Lung (tissue), 12 donors: ENCODE results near the gene PIM3. TPM values are rescaled to one million over a fixed set of nuclear protein-coding genes. Genes with fewer than 3 reads are reported as not detected.
"Not testable (repeated sequence)": the region's sequence is repeated elsewhere in the genome, so short reads cannot be mapped to it uniquely, and the experiment has no call there.

Experiments
- ATAC-seq: fragments of 200-7000 bp; cut with Tn5 transposase; one replicate; pipeline ENCODE4 v1.9.1; 2020; ENCODE audit warnings: moderate number of reproducible peaks; ENCODE audit not compliant: insufficient read depth, low FRiP score
- DNase-seq, 3 donors: peaks; one replicate each; pipeline ENCODE4 v3.0.0-alpha.2; 2013 to 2017
- H3K27ac ChIP-seq, 2 donors: one replicate each; pipeline ENCODE4 v1.5.1; 2013; ENCODE audit warnings: mild to moderate bottlenecking in 2 of 2, moderate library complexity in 2 of 2, control low read depth in 1 of 2, inconsistent platforms in 1 of 2, low read depth in 1 of 2, low read length in 1 of 2
- H3K27me3 ChIP-seq, 3 donors: one replicate each; pipeline ENCODE4 v1.5.1; 2013; ENCODE audit warnings: low read length in 2 of 3; ENCODE audit not compliant: control insufficient read depth in 3 of 3, insufficient read depth in 3 of 3
- H3K36me3 ChIP-seq, 4 donors: one replicate each; pipeline ENCODE4 v1.5.1; 2013; ENCODE audit warnings: low read length in 4 of 4, mild to moderate bottlenecking in 1 of 4, moderate library complexity in 1 of 4; ENCODE audit not compliant: control insufficient read depth in 4 of 4, insufficient read depth in 4 of 4
- H3K4me1 ChIP-seq, 5 donors: one replicate each; pipeline ENCODE4 v1.5.1; 2013; ENCODE audit warnings: low read length in 5 of 5, mild to moderate bottlenecking in 2 of 5, moderate library complexity in 1 of 5; ENCODE audit not compliant: control insufficient read depth in 5 of 5, insufficient read depth in 5 of 5
- H3K4me3 ChIP-seq: one replicate; pipeline ENCODE4 v1.5.1; 2013; ENCODE audit warnings: mild to moderate bottlenecking, control low read depth, moderate library complexity
- H3K9ac ChIP-seq, 2 donors: one replicate each; pipeline ENCODE4 v1.5.1; 2013; ENCODE audit warnings: low read length in 2 of 2, control low read depth in 1 of 2; ENCODE audit not compliant: insufficient read depth in 1 of 2
- H3K9me3 ChIP-seq, 4 donors: one replicate each; pipeline ENCODE4 v1.5.1; 2013; ENCODE audit warnings: low read length in 3 of 4, mild to moderate bottlenecking in 1 of 4, moderate library complexity in 1 of 4; ENCODE audit not compliant: control insufficient read depth in 4 of 4, insufficient read depth in 3 of 4
- WGBS, 2 donors: extraction: QIAGEN DNeasy Blood & Tissue Kit; methylation state at CpG; one replicate each; pipeline ENCODE4 v1.1.7; 2013; 5-methylcytosine and 5-hydroxymethylcytosine counted together
- polyA plus RNA-seq, 2 donors: library from polyadenylated mRNA; stranded (reverse); fragments of 200-250 nt; gene quantifications; one replicate each; pipeline ENCODE4 v1.2.1, GENCODE V29; 2013
- total RNA-seq, 2 donors: library from RNA; depleted of rRNA in 1 of 2; stranded (reverse); fragments of >200 nt in 1 of 2; gene quantifications; one replicate each; pipeline ENCODE4 v1.2.1, GENCODE V29; 2014 to 2021
- TF ChIP-seq, protein P1 (sequence below): IDR thresholded peaks from 2 replicates; pipeline ENCODE4 v1.5.1; 2012; ENCODE audit warnings: mild to moderate bottlenecking; ENCODE audit errors: control extremely low read depth, extremely low read depth
- donor health status: control.
- donor health status: control.
- donor health status: Bipolar disorder and iron deficiency.
- donor health status: healthy.
- donor health status: DM: yes; HTN: yes; CAD: no.

Gene PIM3
- total and polyA plus RNA-seq, 4 donors: 99.0 to 238 (median 132) TPM

DNA sequence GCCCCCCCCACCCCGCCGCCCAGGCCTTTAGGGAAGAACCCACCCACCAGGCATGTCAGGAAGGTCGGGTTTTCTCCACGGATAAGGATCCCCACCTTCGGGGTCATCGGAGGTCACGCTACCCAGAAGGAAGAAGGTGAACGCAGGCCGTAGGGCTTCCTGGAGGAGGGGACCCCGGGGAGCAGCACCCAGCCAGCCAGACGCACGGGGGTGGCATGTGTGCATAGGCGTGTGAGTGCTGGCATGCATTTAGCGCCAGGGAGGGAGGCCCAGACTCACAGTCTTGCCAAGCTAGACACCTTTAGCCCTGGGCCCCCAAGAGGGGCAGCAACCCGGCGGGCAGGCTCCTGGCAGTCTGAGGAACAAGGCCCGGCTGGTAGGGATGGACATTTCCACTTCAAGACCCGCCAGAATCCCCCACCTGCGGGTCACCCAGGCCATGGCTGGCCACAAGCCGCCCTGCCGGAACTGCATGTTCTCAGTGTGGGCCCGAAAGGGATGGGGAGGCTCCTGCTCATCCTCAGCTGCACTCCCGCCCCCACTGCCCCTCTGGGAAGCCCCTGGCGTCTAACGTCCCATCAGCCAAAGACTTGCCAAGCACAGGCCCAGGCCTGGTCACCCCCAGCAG lies 16.7 kb upstream of the PIM3 start:
- no peaks in the 10 kb centered on the region for H3K27me3 ChIP-seq
- H3K9me3 ChIP-seq: peaks cover 0 to 2% (median 0%) of the 10 kb centered on the region in 4 donors
- DNase-seq (no peak), ATAC-seq (no peak)
- 86 to 92% methylated on average over 25 of the region's 25 CpGs for WGBS, 2 donors
- peaks cover 0 to 29% (median 4%) of the 10 kb centered on the region in 5 donors for H3K4me1 ChIP-seq
- no peak overlapping the region for H3K9ac ChIP-seq
- no peaks in the 10 kb centered on the region for H3K36me3 ChIP-seq
- TF ChIP-seq, protein P1, sequence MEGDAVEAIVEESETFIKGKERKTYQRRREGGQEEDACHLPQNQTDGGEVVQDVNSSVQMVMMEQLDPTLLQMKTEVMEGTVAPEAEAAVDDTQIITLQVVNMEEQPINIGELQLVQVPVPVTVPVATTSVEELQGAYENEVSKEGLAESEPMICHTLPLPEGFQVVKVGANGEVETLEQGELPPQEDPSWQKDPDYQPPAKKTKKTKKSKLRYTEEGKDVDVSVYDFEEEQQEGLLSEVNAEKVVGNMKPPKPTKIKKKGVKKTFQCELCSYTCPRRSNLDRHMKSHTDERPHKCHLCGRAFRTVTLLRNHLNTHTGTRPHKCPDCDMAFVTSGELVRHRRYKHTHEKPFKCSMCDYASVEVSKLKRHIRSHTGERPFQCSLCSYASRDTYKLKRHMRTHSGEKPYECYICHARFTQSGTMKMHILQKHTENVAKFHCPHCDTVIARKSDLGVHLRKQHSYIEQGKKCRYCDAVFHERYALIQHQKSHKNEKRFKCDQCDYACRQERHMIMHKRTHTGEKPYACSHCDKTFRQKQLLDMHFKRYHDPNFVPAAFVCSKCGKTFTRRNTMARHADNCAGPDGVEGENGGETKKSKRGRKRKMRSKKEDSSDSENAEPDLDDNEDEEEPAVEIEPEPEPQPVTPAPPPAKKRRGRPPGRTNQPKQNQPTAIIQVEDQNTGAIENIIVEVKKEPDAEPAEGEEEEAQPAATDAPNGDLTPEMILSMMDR: no peak
- H3K4me3 ChIP-seq: no peak overlapping the region
- H3K27ac ChIP-seq: peak overlapping the region in 1 of 2 donors; percentile 23

DNA sequence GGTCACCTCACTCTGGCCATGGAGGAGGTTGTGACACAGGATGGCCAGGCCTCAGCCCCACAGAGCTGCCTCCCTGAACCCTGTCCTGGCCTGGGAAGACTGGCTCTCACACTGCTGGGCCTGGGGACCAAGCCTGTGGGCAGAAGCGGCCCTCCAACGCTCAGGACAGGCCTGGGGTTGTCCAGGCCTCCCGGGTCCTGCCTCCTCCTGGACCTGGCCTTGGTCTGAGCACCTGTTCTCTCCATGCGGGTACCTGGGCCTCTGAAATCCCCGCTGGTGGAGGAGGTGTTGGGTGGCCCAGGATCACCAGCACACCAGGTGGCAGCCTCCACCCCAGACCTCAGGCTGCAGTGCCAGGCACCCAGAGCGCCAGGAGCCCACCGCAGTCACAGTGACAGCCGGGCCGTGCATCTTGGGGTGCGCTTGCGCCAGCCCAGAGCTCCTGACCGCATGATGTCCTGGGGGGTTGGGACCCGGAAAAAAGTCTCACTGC lies 16.1 kb upstream of the PIM3 start:
- ATAC-seq (no peak), DNase-seq (no peak)
- peaks cover 0 to 29% (median 4%) of the 10 kb centered on the region in 5 donors for H3K4me1 ChIP-seq
- no peak overlapping the region for H3K4me3 ChIP-seq
- H3K27ac ChIP-seq: peak overlapping the region in 1 of 2 donors; percentile 23
- no peaks in the 10 kb centered on the region for H3K36me3 ChIP-seq
- TF ChIP-seq, protein P1: no peak
- peaks cover 0 to 2% (median 0%) of the 10 kb centered on the region in 4 donors for H3K9me3 ChIP-seq
- H3K27me3 ChIP-seq: no peaks in the 10 kb centered on the region
- no peak overlapping the region for H3K9ac ChIP-seq
- WGBS, 2 donors: 92 to 93% methylated on average over 13 of the region's 13 CpGs

DNA sequence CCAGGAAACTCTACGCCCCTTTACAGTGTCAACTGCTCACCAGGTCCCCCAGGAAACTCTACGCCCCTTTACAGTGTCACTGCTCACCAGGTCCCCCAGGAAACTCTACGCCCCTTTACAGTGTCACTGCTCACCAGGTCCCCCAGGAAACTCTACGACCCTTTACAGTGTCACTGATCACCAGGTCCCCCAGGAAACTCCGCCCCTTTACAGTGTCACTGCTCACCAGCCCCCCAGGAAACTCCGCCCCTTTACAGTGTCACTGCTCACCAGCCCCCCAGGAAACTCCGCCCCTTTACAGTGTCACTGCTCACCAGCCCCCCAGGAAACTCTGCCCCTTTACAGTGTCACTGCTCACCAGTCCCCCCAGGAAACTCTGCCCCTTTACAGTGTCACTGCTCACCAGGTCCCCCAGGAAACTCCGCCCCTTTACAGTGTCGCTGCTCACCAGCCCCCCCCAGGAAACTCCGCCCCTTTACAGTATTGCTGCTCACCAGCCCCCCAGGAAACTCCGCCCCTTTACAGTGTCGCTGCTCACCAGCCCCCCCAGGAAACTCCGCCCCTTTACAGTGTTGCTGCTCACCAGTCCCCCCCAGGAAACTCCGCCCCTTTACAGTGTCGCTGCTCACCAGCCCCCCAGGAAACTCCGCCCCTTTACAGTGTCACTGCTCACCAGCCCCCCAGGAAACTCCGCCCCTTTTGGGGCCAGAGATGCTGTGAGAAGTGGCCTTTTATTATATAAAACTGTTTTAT lies 15.4 kb upstream of the PIM3 start:
- H3K27ac ChIP-seq, H3K9me3 ChIP-seq: not testable (repeated sequence)
- WGBS, 2 donors: 74 to 82% methylated on average over 17 of the region's 17 CpGs

DNA sequence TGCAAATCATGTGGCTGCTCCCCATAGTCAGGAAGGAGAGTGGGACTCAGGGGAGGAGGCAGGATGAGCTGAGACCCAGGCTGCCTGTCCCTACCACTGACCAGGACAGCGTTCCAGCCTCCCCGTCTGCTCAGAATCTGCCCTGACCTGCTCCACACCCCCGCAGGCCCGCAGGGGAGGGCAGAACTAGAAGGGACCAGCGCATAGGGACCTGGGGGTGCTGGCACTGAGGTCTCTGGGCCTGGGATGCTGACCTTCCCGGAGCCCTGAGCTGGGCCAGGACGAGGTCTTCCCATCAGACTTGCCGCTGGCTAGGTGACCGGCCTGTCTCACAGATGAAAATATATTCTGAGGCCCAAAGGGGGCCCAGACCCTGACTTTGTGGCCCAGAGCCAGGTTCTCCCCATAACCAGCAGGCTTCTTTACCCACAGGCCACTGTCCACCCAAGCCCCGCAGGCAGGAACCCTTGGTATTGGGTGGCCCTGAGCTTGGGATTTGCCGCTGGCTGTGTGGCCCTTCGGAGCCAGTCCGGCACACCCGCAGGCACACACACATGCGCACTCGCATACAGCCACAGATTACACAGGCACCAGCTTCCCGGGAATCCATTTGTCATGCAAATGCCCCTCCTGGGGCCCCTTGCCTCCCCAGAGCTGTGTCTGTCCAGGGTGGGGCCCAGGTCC lies 13.8 kb upstream of the PIM3 start:
- Histone ChIP-seq H3K9ac (no peak overlapping the region), H3K36me3 (no peaks in the 10 kb centered on the region), H3K27me3 (no peaks in the 10 kb centered on the region), H3K9me3 (no peaks in the 10 kb centered on the region), H3K27ac (peak overlapping the region in 1 of 2 donors; percentile 93), H3K4me1 (peaks cover 0 to 32% (median 8%) of the 10 kb centered on the region in 5 donors), H3K4me3 (no peak overlapping the region)
- TF ChIP-seq, protein P1: no peak
- no peak for ATAC-seq
- no peak for DNase-seq
- WGBS, 2 donors: 82 to 92% methylated on average over 17 of the region's 17 CpGs

More for the DNA sequence above, 15.4 kb upstream of the PIM3 start:
- not testable (repeated sequence) for H3K9ac ChIP-seq, H3K27me3 ChIP-seq, DNase-seq, ATAC-seq, H3K36me3 ChIP-seq, H3K4me3 ChIP-seq
- peaks cover 0 to 29% (median 4%) of the 10 kb centered on the region in 5 donors for H3K4me1 ChIP-seq
